GM12891 (cell line): Measurements from ENCODE around the gene HSBP1L1.

Experiments used
- DNase-seq: peaks from one replicate; pipeline ENCODE4 v3.0.0; 2011; ENCODE audit warnings: low spot score; ENCODE audit not compliant: insufficient read length
- FAIRE-seq: peaks from 2 replicates; lab custom pipeline; 2011; peaks lifted over from hg19 to GRCh38; lab: Jason Lieb, UNC
- PAX5 ChIP-seq: IDR thresholded peaks from 2 replicates; pipeline ENCODE4 v1.6.1; 2011; ENCODE audit warnings: low read length, moderate library complexity, mild to moderate bottlenecking; ENCODE audit not compliant: insufficient read depth, severe bottlenecking
- POLR2A ChIP-seq: IDR thresholded peaks from 2 replicates; pipeline ENCODE4 v1.6.1; 2011; ENCODE audit warnings: low read depth, low read length, control low read depth
- POLR2AphosphoS5 ChIP-seq: IDR thresholded peaks from 2 replicates; pipeline ENCODE4 v1.6.1; 2011; ENCODE audit warnings: low read depth, low read length, control low read depth
- POU2F2 ChIP-seq: IDR thresholded peaks from 2 replicates; pipeline ENCODE4 v1.6.1; 2011; ENCODE audit warnings: low read depth, mild to moderate bottlenecking, control low read depth, low read length, moderate library complexity
- SPI1 ChIP-seq: IDR thresholded peaks from 2 replicates; pipeline ENCODE4 v1.6.1; 2011; ENCODE audit warnings: low read depth, low read length, control low read depth
- TAF1 ChIP-seq: IDR thresholded peaks from 2 replicates; pipeline ENCODE4 v1.6.1; 2011; ENCODE audit warnings: low read depth, low read length, control low read depth

The HSBP1L1 gene

DNA sequence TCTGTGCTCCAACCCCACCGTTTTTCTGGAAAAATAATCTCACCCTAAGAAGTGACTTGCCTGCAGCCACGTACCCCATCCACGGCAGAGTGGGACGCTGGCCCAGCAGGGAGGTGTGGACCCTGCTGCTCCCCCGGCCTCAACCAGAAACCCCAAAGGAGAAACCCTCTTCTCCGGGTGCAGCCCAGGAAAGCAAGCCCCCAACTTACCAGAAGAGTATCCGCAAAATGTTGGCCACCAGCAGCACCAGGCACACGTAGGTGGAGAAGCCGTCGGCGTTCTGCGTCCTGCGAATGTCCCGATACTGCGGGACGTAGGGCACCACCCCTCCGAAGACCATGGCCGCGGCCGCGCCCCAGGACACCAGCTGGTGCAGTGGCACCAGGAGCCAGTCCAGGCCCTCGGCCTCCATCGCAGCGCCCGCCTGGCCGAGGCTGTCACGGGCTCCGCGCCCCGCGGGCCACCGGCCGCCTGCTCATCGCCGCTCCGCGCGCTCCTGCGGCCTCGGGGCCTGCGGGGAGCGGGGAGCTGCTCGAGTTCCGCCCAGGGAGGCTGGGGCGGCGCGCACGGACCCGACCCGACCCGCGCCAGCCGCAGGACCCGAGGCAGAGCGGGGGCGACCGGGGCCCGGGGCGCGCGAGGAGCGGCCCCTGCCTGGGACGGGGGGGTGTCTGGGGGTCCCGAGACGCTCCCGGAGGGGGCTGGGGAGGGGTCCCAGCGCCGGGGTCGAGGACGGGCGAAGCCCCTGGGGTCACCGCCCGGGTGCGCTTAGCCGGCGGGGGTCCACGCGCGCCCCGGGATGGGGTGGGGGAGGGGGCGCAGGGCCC lies 13.7 kb upstream of the HSBP1L1 start:
- TF ChIP-seq SPI1 (no peak), TAF1 (no peak), POLR2AphosphoS5 (no peak), PAX5 (no peak), POU2F2 (no peak), POLR2A (no peak)
- FAIRE-seq (peak; percentile 47), DNase-seq (peak; percentile 45)

DNA sequence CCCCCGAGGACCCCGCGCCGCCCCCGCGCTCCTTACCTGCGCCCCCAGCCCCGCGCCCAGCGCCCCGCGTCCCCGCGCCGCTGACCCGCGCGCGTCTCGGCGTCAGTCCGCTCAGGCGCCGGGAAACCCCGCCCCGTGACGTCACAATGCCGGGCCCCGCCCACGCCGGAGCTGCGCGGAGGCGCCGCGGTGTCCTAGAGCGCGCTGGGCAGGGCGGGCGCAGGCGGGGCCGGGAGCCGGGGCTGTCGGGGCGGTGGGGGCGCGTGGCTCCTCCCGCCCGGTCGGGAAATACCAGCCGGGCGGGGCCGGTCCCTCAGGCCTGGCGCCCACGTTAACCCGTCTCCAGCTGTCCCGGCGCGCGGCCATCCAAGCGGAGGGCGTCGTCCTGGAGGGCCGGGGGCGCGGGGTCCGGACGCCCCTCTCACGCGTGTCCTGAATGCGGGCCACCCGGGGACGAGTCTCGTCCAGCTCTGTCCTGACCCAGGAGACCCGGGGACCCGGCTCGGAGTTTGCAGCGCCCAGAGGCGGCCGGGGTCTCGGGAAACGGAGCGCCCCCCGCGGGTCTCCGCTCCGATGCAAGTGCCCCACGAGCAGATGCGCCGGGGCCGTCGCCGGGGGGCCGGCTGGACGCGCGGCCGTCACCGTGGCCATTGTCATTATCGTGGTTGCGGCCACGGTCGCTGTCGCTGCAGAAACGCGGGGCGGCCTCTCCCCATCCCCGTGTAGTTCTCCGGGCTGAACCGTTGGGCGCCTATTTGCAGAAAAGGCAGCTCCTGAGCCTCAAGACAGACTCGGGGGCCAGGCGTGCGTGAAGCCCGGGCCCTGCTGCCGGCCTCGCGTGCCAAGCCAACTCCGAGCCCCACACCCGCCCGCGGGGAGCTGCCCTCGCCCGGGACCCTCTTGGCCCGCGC lies 12.6 kb upstream of the HSBP1L1 start, which contains the start of gene SLC66A2:
TSS of gene SLC66A2 (minus strand) at position 109 of the 911 bp plus-strand sequence. CDS start 727 bp downstream, outside the sequence.
- DNase-seq (peak; percentile 95), FAIRE-seq (peak; percentile 97)
- TF ChIP-seq POU2F2 = no peak
- peak; percentile 73 for TF ChIP-seq PAX5

DNA sequence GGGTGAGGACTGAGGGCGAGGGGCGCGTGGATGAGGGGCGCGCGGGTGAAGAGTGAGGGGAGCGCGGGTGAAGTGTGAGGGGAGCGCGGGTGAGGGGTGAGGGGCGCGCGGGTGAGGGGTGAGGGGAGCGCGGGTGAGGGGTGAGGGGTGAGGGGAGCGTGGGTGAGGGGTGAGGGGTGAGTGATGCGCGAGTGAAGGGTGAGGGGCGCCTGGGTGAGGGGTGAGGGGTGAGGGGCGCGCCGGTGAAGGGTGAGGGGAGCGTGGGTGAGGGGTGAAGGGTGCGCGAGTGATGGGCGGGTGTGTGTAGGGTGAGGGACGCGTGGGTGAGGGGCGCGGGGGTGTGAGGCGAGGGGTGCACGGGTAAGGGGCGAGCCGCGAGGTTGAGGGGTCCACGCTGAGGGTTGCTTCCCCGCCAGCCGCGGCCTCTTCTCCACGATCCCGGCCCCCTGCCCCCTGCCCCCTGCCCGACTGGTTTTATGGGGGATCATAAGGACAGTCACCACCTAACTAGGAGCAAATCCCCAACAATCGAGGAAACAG lies 11.9 kb upstream of the HSBP1L1 start:
- TF ChIP-seq POU2F2 (no peak), PAX5 (no peak), TAF1 (no peak), POLR2AphosphoS5 (no peak), POLR2A (no peak), SPI1 (no peak)
- FAIRE-seq (no peak), DNase-seq (no peak)

GRCh38 chr18:79952996-79953559 lies 11.4 kb upstream of the HSBP1L1 start:
- TF ChIP-seq TAF1 (no peak), SPI1 (no peak), POU2F2 (no peak), POLR2AphosphoS5 (no peak), PAX5 (no peak), POLR2A (no peak)
- DNase-seq = no peak
- no peak for FAIRE-seq

GRCh38 chr18:79953971-79954651 lies 10.3 kb upstream of the HSBP1L1 start:
- DNase-seq (no peak), FAIRE-seq (no peak)
- TF ChIP-seq SPI1 (no peak), POU2F2 (no peak), POLR2AphosphoS5 (no peak), PAX5 (no peak), TAF1 (no peak), POLR2A (no peak)

GRCh38 chr18:79954791-79955190 lies 9.7 kb upstream of the HSBP1L1 start:
- FAIRE-seq = no peak
- TF ChIP-seq PAX5 (no peak), POLR2AphosphoS5 (no peak), SPI1 (no peak), TAF1 (no peak), POLR2A (no peak), POU2F2 (no peak)
- DNase-seq = no peak

- DNase-seq (no peak), FAIRE-seq (no peak)
- TF ChIP-seq POLR2A (no peak), POLR2AphosphoS5 (no peak), TAF1 (no peak), POU2F2 (no peak), SPI1 (no peak), PAX5 (no peak)
These were observed 9.0 kb upstream of the HSBP1L1 start for GRCh38 chr18:79955302-79956075.

DNA sequence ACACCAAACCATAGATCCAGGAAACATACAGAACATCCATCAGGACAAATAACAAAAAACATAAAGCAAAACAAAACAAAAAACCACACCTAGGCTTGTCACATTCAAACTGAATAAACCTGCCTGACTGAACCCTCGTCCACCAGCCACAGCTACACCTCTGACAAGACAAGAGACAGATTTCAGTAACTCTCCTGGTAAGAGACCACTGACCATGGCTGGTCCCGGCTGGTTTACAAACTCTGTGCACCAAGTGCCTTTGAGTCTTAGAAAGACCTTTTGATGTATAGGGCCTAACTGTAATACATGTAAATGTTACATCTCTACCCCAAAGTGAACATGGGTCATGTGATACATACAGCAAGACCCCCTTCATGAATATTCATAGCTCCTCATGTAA lies 8.2 kb upstream of the HSBP1L1 start:
- DNase-seq (no peak), FAIRE-seq (no peak)
- TF ChIP-seq PAX5 (no peak), TAF1 (no peak), SPI1 (no peak), POLR2A (no peak), POLR2AphosphoS5 (no peak), POU2F2 (no peak)
